T follicular helper cell (primary cell): Measurements from ENCODE around the gene CHERP.
"Not testable (repeated sequence)": the region's sequence is repeated elsewhere in the genome, so short reads cannot be mapped to it uniquely, and the experiment has no call there.

Source experiments
- DNase-seq: peaks from one replicate; pipeline ENCODE4 v3.0.0-alpha.2; 2020; ENCODE audit warnings: low read depth

Gene CHERP

DNA sequence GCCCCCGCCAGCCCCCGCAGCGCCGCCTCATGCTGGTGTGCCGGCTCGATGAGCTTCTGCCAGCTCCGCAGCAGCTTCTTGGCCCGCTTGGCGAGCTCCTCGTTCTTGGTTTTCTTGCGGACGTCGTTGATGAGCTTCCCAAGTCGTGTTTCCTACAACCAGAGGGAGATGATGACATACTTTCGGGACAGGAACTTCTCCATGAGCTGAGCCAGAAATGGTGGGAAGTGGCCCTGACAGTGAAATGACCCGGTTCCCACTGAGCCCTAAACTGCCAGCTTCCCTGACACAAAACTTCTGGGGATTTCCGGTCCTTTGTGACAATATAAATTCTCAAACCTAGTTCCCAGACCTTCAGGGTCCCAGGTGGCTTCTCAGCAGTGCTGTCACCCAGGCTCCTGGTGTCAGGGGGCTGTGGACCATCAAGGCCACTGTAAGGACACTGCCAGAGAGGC lies 35.3 kb upstream of the CHERP start:
- no peak for DNase-seq

GRCh38 chr19:16576690-16577530 lies 34.7 kb upstream of the CHERP start:
- DNase-seq: no peak

GRCh38 chr19:16575861-16576689 lies 33.8 kb upstream of the CHERP start:
- no peak for DNase-seq

DNA sequence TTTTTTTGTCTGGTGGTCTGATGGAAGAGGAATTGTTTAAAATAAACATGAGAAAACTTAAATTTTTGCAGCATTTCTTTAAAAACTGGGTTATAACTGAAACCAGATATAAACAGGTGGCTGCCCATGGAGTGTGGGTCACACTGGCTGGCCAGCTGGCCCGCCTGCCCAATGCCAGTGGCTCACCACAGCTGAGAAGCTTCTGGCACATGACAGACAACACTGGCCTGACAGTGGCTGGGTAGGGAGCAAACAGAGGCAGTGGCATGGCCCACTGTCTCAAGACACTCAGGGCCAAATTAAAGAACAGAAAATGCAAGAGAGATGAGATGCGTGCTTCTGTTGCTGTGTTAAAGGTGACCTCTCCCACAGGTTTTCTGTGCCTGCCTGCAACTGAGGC lies 33.0 kb upstream of the CHERP start:
- no peak for DNase-seq

DNA sequence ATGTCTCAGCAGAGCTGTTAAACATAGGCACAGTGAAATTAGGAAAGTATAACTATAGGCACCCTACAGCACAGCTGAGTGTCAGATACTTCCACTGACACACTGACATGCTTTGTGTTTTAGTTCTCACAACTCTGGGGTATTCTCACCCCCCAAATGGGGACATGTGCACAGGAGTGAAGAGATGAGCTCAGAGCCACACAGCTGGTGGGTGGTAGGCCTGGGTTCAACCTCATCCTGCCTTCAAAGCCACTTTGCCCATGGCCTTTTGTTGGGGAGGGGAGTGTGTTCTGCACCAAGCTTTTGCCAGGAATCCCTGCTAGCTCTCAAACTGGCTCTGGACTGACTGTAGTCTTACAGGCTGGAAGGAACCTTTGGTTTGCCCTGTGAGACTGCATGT lies 31.7 kb upstream of the CHERP start:
- DNase-seq: no peak

- no peak for DNase-seq
These were observed 31.1 kb upstream of the CHERP start for GRCh38 chr19:16573296-16573695.

DNA sequence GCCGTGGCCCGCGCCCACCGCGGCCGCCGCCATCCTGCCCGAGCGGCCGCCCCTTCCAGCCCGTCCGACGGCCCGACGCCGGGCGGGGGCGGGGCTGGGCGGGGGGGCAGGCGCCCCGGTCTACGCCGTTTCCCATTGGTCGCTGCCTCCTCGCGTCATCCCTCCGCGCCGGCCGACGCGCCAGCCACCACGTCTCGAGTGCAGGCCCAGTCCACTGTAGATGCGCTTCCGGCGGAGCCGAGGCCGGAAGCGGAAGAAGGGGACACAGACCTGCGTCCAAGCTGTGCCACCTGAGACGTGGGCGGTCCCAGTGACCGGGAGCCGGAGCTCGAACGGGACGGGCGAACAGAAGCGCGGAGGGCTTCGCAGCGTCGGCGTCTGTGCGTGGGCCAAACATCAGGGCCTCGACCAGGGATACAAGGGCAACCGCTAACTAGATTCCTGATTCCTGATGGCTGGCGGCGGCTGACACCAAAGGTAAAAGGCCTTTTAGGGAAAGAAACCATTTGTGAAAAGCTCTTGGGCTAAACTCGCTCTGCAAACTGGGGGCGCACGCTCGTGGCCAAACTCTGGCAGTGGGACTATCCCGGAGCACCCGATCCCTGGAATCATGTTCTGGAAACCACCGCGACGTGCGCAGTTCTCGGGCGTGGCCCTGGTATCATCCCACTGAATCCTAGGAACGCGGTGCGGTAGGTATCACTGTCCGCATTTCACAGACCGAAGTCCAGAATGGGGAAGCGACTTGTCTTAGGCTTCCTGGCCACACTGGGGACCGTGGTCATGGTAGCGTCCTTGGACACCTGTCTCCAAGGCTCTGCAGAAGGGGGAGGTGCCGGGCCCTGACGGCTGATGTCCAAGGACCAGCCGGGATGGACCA lies 30.3 kb upstream of the CHERP start, which contains the start of gene SLC35E1:
SLC35E1 (minus strand) TSS at position 84 of the 880 bp plus-strand sequence; CDS start at position 33, 51 bp downstream.
- DNase-seq: peak; percentile 84

DNA sequence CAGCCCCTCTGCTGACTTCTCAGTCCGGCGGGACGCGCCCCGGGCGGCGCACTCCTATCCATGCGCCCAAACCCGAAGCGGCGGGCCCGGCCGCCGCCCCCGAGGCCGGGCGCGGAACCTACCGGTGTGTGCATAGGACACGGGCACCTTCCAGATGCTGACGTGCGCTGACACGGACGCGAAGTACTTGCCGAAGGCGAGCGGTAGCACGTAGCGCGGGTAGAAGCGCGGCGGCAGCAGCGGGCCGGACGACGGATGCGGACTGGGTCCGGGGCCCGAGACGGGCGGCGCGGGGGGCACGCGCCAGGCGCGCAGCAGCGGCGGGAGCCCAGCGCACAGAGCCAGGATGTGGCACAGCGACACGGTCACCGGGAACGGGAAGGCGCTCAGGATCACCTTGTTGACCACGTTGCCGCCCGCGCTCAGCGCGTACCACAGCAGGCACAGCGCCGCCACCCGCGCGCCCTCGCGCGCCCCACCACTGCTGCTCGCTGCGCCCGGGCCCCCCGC lies 29.6 kb upstream of the CHERP start:
- DNase-seq: no peak

DNA sequence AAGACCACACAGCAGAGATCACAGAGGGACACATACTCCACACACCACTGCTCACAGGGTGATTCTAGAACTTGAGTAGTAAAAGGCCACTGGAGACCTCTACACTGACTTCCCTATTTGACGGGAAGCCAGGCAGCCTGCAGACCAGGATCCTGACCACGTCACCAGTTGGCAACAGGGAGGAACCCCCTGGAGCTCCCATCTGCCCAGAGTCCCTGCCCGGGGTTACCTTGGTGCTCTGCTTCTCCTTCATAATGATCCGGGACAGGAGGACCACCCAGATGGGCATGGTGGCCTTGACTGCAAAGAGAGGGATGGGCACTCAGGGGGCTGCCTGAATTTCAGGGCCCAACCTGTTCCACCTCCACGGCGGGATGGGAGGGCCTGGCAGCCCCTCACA lies 29.0 kb upstream of the CHERP start:
- no peak for DNase-seq

DNA sequence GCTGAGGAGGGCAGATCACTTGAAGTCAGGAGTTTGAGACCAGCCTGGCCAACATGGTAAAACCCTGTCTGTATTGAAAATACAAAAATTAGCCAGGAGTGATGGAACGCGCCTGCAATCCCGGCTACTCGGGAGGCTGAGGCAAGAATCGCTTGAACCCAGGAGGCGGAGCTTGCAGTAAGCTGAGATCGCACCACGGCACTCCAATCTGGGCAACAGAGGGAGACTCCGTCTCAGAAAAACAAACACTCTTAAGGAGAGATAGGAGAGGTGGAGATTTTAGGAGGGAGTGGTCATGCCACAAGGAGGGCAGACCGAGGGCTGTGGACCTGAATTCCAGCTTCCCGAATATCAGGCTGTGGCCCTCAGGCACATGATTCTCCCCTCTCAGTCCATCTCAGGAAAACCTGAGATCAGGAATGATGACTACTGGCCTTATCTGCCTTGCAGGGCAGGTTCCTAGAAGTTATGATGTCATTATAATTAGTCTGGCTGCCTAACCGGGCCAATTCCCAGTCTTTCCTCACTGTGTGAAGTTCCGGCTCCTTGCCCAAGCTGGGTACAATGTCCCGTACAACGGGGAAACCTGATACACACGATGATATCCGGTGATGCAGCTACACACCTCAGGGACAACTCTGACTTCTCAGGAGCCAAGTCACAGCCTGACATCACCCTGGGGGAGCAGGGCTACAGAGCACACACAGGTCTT lies 27.5 kb upstream of the CHERP start:
- no peak for DNase-seq

DNA sequence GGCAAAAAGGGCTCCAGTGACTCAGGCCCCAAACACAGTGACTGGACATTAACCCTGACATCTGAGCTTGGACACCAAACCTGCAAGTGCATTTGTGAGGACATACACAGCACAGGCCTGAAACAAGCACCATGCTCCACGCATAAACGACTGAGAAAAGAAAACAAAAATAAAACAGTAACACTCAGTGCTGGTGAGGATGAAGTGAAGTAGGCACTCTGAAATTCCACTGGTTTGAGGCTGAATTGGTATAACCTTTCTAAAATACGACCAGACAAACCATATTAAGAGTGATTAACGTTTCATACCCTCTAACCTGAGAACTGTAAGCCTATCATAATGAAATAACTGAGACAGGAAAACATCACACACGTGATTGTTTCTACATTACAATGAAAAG lies 24.5 kb upstream of the CHERP start:
- DNase-seq: no peak

GRCh38 chr19:16566161-16566560 lies 23.9 kb upstream of the CHERP start:
- DNase-seq: peak; percentile 85

DNA sequence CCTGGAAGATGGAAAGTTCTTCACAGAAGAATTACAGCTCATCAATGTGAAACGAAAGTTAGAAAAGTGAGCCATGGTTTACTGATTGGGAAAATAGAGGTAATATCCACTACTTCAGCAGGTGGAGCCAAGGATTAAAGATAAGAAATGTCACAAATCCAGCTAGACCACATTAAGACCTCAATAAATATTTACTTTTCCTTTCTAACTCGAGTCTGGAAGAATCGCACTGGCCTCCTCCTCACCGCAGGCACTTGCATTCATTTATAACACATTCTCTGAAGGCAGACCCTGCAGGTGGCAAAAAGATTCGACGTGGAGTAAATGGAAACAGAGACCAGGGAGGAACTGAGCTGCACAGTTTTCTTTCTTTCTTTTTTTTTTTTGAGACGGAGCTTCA lies 22.6 kb upstream of the CHERP start:
- DNase-seq: no peak

DNA sequence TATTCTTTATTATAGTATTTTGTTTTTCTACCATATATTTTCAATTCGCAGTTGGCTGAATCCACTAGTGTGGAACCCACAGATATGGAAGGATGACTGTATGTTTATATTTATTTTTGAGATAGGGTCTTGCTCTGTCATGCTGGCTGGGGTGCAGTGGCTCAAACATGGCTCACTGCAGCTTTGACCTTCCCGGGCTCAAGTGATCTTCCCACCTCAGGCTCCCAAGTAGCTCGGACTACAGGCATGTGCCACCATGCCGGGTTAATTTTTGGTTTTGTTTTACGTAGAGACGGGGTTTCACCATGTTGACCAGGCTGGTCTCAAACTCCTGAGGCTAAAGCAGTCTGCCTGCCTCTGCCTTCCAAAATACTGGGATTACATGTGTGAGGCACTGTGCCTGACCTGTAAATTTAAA lies 20.4 kb upstream of the CHERP start:
- DNase-seq: no peak

GRCh38 chr19:16561382-16561781 lies 19.1 kb upstream of the CHERP start:
- no peak for DNase-seq

GRCh38 chr19:16559780-16560276 lies 17.6 kb upstream of the CHERP start:
- no peak for DNase-seq

DNA sequence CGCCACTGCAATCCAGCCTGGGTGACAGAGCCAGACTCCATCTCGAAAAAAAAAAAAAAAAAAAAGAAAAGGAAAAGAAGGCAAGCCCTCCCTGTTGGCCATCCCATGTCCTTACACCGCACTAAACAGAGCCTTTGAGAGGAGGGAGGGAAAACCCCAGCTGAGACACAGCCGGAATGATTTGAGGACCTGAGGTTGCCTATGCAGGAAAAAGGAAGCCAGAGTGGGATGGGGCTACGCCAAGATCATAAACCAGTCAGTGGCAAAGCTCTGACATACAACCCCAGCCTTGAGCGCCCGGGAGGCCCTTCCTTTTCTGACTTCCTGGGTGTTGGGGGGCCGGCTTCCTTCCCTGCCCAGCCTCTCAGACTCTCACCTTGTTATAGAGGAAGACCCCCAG lies 12.5 kb upstream of the CHERP start:
- DNase-seq: no peak

GRCh38 chr19:16551902-16552301 lies 9.7 kb upstream of the CHERP start:
- not testable (repeated sequence) for DNase-seq

GRCh38 chr19:16548956-16549355 lies 6.7 kb upstream of the CHERP start:
- DNase-seq: no peak

DNA sequence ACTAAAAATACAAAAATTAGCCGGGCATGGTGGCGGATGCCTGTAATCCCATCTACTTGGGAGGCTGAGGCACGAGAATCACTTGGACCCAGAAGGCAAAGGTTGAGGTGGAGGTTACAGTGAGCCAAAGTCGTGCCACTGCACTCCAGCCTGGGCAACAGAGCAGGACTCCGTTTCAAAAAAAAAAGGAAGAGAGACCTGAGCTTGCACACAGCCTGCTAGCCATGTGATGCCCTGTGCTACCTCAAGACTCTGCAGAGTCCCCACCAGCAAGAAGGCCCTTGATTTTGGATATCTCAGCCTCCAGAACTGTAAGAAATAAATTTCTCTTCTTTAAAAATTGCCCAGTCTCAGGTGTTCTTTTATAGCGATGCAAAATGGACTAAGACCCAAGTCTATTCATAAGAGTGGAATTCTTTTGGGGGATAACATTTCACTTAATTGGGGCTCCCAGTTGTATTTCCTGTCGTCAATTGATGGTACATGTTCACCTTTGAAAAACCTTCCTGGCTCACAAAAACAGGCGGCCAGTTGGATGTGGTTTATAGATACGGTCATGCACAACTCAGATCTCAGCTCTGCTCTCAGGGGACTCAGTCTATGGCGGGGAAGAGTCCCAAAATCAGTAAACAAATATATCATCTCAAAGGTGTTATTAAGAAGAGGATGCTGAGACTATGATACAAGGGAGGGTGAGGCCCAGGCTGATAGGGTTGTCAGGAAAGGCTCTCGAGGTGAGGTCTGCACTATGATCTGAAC lies 2.4 kb upstream of the CHERP start:
- DNase-seq: no peak
